AG04449 (cell line): ENCODE data around the gene CRAT.

ENCODE experiments used
- CTCF ChIA-PET: fragments of 350-600 bp; formaldehyde crosslinking; extraction: SDS; loops from one replicate; lab custom pipeline; 2021; ENCODE audit warnings: antibody characterized with exemption; lab: Yijun Ruan, JAX
- POLR2A ChIA-PET: fragments of 400-600, 350-600 bp; formaldehyde crosslinking; extraction: SDS; loops from one replicate; lab custom pipeline; 2020; ENCODE audit warnings: antibody characterized with exemption, inconsistent platforms; lab: Yijun Ruan, JAX
- DNase-seq: peaks from one replicate; pipeline ENCODE4 v3.0.0-alpha.2; 2010; ENCODE audit warnings: low read depth, low spot score
- H3K4me3 ChIP-seq: 2 replicates; pipeline ENCODE4 v1.5.1; 2011; ENCODE audit warnings: low read depth, mild to moderate bottlenecking, control low read depth, low read length
- TF ChIP-seq, protein P1 (sequence below): IDR thresholded peaks from one replicate; pipeline ENCODE4 v1.5.1; 2011; ENCODE audit warnings: mild to moderate bottlenecking, moderate library complexity, low read length, control low read depth, inconsistent platforms; ENCODE audit not compliant: insufficient read depth; ENCODE audit errors: missing control alignments

CRAT gene

DNA sequence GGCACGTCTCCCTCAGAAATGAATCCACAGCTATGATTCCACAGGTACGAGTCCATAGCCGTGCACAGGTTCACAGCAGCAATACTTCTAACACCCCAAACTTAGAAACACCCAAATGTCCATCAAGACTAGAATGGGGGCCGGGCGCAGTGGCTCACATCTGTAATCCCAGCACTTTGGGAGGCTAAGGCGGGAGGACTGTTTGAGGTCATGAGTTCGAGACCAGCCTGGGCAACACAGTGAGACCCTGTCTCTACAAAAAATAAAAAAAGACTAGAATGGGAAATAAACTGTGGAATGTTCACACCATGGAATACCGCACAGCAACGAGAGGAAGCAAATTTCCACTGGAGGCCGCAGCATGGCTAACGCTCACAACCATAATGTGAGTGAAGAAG lies 34.0 kb downstream of the CRAT start:
- TF ChIP-seq, protein P1, sequence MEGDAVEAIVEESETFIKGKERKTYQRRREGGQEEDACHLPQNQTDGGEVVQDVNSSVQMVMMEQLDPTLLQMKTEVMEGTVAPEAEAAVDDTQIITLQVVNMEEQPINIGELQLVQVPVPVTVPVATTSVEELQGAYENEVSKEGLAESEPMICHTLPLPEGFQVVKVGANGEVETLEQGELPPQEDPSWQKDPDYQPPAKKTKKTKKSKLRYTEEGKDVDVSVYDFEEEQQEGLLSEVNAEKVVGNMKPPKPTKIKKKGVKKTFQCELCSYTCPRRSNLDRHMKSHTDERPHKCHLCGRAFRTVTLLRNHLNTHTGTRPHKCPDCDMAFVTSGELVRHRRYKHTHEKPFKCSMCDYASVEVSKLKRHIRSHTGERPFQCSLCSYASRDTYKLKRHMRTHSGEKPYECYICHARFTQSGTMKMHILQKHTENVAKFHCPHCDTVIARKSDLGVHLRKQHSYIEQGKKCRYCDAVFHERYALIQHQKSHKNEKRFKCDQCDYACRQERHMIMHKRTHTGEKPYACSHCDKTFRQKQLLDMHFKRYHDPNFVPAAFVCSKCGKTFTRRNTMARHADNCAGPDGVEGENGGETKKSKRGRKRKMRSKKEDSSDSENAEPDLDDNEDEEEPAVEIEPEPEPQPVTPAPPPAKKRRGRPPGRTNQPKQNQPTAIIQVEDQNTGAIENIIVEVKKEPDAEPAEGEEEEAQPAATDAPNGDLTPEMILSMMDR: no peak
- no peak for DNase-seq
- H3K4me3 ChIP-seq: no peak overlapping the region
- CTCF ChIA-PET: no interaction called here
- POLR2A ChIA-PET: no interaction called here

DNA sequence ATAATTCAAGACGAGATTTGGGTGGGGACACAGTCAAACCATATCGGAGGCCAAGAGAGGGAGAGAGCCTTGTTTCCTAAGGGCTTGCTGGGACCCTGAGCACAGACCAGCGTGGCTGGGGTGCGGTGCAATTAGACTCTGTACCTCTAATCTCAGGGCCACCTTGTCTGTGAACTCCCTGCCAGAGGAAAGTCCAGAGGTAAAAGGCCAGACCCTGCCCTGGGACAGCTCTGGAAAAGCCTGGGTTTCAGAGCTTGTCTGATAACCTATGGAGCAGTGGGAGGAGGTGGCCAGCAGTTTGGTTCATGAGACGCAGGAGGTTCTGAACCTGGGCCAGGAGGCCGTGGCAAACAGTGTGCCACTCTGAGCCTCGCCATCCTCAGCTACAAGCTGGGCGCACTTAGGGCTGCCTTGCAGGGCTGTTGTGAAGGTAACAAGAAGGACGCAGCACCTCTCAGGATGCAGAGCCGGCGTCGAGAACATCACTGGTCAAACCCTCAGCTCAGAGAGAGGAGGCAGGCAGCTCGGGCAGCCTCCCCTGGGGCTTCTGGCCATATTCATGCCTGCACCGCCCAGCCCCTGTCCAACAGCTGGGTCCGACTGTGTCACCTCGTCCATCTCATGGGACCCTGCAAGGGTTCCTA lies 34.5 kb downstream of the CRAT start:
- ChIA-PET CTCF (no interaction called here), POLR2A (no interaction called here)
- DNase-seq: no peak

DNA sequence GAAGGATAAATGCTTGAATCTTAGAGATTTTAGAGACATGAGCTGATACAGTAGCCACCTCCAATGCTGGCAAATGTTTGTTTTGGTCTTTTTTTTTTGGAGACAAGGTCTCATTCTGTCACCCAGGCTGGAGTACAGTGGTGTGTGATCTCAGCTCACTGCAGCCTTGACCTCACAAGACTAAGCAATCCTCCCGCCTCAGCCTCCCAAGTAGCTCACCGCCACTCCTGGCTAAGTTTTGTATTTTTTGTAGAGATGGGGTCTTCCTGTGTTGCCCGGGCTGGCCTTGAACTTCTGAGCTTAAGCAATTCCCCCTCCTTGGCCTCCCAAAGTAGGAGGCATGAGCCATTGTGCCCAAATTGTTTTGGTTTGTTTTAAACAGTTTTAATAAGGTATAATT lies 36.5 kb downstream of the CRAT start:
- no peak overlapping the region for H3K4me3 ChIP-seq
- DNase-seq: no peak
- TF ChIP-seq, protein P1: no peak
- ChIA-PET POLR2A (no interaction called here), CTCF (interaction anchor here (1.5 kb wide), 1 partner anchor 8 kb away, joined by 3 read pairs; no protein-coding TSS in a partner anchor)

More for the DNA sequence above, 34.5 kb downstream of the CRAT start:
- H3K4me3 ChIP-seq: no peak overlapping the region
- TF ChIP-seq, protein P1: no peak

DNA sequence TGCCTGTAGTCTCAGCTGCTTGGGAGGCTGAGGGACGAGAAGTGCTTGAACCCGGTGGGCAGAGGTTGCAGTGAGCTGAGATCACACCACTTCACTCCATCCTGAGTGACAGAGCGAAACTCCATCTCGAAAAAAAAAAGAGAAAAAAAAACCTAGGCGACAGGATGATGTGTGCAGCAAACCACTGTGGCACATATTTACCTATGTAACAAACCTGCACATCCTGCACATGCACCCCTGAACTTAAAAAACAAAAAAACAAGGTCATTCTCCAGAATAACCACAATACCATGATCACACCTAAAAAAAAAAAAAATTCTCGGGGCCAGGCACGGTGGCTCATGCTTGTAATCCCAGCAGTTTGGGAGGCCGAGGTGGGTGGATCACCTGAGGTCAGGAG lies 37.2 kb downstream of the CRAT start:
- CTCF ChIA-PET: interaction anchor here (1.5 kb wide), 1 partner anchor 8 kb away, joined by 3 read pairs; no protein-coding TSS in a partner anchor

DNA sequence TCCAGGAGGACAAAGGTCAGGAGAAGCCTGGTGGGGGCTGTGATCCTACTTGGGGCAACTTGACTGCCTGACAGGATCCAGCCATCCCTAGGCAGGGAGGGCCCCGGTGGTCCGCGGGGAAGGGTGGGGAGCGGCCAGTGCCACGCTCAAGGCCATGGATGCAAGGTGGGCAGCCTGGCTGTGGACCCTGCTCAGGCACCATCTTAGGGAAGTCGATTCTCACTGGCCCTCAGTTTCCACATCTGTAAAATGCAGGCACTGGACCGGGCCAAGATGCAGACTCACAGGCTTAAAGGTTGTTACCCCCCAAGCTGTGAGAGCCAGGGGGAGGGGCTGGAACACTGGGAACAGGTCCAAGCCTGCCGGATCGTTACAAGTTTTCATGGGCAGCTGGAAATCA lies 38.4 kb downstream of the CRAT start:
- no peak overlapping the region for H3K4me3 ChIP-seq
- ChIA-PET CTCF (no interaction called here), POLR2A (no interaction called here)
- TF ChIP-seq, protein P1: no peak
- no peak for DNase-seq

More for the DNA sequence above, 37.2 kb downstream of the CRAT start:
- TF ChIP-seq, protein P1: no peak
- no peak overlapping the region for H3K4me3 ChIP-seq
- no peak for DNase-seq
- POLR2A ChIA-PET: no interaction called here

DNA sequence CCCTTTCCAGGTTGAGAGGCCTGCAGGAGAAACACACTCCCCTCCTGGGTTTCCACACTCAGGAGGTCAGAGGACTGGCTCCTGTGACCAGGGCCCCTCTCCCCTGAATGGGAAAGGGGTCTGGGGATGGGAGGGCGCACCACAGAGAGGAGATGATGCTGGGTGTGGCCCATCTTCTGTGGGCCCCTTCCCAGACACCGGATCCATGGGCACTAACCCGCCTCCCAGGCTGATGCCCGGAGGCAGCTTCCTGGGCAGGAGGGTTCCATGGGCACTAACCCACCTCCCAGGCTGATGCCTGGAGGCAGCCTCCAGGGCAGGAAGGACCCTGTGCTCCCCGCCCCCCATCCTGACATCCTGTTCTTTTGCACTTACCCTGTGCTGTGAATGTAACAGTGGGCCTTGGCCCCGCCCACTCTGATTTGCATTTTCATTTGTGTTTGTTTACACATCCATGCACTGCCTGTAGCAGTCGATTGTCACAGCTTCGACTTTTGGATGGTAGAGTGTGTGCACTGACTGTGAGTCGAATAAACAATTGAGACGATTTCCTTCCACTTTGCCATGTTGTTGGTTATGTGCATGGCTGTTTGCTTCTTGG lies 39.0 kb downstream of the CRAT start:
- no peak overlapping the region for H3K4me3 ChIP-seq
- ChIA-PET CTCF (no interaction called here), POLR2A (no interaction called here)
- DNase-seq: no peak
- TF ChIP-seq, protein P1: no peak
